Stimulated activated CD8-positive, alpha-beta memory T cell treated with anti-CD3 and anti-CD28 coated beads, Interleukin-7, amount 100 ng/mL, for 1 hour (primary cell): ENCODE measurements around the gene FAM131C.

ENCODE experiments used
- DNase-seq, 2 donors: peaks; one replicate each; pipeline ENCODE4 v3.0.0-alpha.2; 2020; ENCODE audit warnings: low read depth in 2 of 2

FAM131C gene

GRCh38 chr1:16101623-16102022 lies 28.2 kb upstream of the FAM131C start:
- no peak for DNase-seq

- no peak for DNase-seq
These were observed 26.0 kb upstream of the FAM131C start for GRCh38 chr1:16099412-16099811.

- no peak for DNase-seq
These were observed 22.0 kb upstream of the FAM131C start for GRCh38 chr1:16095447-16095846.

GRCh38 chr1:16094453-16095158 lies 21.2 kb upstream of the FAM131C start:
- DNase-seq = no peak

- no peak for DNase-seq
These were observed 20.2 kb upstream of the FAM131C start for GRCh38 chr1:16093611-16094010.

GRCh38 chr1:16092923-16093511 lies 19.6 kb upstream of the FAM131C start:
- no peak for DNase-seq

GRCh38 chr1:16092097-16092922 lies 18.9 kb upstream of the FAM131C start:
- no peak for DNase-seq

- no peak for DNase-seq
These were observed 17.8 kb upstream of the FAM131C start for GRCh38 chr1:16091296-16091695.

- DNase-seq = no peak
These were observed 16.8 kb upstream of the FAM131C start for GRCh38 chr1:16090076-16090826.

- no peak for DNase-seq
These were observed 15.5 kb upstream of the FAM131C start for GRCh38 chr1:16088996-16089395.

- no peak for DNase-seq
These were observed 15.0 kb upstream of the FAM131C start for GRCh38 chr1:16088351-16088911.

- DNase-seq = no peak
These were observed 14.3 kb upstream of the FAM131C start for GRCh38 chr1:16087733-16088132.

GRCh38 chr1:16085522-16085921 lies 12.1 kb upstream of the FAM131C start:
- no peak for DNase-seq

GRCh38 chr1:16083486-16083885 lies 10.0 kb upstream of the FAM131C start:
- DNase-seq = no peak

GRCh38 chr1:16082283-16083038 lies 9.0 kb upstream of the FAM131C start:
- DNase-seq = peak; percentile 30 to 38

GRCh38 chr1:16081636-16082035 lies 8.2 kb upstream of the FAM131C start:
- no peak for DNase-seq

- no peak for DNase-seq
These were observed 7.1 kb upstream of the FAM131C start for GRCh38 chr1:16080422-16081150.

GRCh38 chr1:16078925-16079656 lies 5.6 kb upstream of the FAM131C start:
- DNase-seq = peak; percentile 44 to 52

- DNase-seq = no peak
These were observed 4.2 kb upstream of the FAM131C start for GRCh38 chr1:16077406-16078245.
